ENCODE measurements around the gene ISX.

ISX gene

DNA sequence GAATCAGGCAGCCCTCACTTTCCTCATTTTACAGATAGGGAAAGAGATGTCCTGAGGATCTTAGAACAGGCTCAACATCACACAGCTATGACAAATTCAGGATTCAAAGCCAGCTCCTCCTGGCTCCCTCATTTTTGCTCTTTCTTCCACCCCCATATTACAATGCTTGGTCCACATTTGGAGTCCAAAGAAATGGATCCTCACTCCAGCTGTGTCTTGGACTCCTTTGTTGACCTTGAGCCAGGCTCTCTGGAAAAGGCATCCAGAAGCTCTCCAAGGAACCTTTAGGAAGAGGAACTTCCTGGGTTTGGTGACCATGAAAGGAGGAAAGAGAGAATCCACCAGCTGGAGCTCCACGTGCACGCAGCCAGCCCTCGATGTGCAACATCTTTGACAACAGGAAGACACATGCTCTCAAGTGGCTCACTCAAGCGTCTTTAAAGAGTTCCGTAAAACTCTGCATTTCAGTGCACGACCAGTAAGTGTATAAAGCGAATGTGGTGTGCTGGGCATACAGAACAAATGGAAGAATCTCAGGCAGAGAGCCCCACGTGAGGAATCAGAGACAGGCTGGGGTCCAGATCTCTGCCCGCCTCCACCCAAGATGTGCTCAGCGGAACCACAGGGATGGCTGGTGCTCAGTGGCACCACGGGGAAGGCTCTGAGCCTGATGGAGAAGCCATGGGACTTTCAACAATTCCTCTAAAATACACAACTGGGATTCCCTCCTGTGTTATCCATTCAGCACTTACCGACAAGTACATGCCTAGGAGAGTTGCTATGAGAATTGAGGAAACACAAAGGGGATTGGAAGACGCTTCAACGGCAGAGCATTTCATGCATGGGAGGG is 48.4 kb downstream of the ISX start:
- DNase-seq = no peak

- no peak for DNase-seq
These were observed 49.6 kb downstream of the ISX start for GRCh38 chr22:35115515-35115914.

DNA sequence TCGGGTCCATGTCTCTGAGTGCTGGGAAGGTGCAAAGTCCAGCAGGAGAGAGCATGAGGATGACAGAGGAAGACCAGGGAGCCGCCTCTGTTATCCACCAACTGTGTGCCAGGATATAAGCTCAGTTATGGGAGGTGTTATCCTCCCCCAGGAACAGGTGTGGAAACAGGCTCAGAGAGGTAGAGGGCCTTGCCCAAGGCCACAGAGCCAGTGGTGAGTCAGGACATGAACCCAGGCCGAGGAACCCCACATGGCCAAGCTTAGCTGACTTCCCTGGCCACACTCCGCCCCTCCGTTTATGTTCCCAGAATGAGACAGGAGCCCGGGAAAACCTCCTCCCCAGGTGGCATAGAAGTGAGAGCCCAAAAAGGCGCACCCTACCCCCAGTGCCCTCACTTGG is 50.3 kb downstream of the ISX start:
- no peak for DNase-seq

DNA sequence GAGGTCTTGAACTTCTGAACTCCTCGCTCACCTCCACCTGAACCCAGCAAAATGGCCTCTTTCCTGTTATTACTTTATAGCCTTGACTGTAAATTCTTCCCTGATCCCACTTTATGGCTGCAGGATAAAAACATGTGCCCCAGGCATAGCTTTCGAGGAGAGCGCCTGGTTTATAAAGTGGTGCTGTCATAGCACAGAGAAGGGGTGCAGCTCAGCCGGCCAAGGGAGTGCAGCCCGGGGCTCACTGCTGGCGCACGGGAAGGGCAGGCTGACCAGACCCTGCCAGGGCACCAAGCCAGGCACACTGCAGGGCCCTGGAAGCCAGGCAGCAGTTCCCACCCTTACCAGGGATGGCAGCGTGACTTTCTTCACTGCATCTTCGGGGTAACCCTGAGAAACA is 50.9 kb downstream of the ISX start:
- DNase-seq = no peak

DNA sequence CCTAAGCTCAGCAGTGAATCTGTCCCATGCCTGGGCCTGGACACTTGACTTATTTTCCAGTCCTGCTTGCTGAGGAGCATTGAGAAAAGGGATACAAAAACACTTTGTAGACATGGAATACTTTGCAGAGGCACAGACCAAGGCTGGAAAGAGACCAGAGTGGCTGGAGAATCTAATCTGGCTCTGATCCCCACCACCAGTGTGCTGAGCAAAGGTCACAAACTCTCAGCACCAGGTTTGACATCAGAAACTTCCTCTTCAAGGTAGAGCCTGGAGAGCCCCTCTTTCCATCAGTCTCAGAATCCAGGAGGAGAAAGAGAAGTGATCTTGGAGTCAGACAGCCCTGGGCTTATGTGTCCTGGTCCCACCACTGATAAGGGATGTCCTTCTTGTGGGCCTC is 53.5 kb downstream of the ISX start:
- DNase-seq = no peak

DNA sequence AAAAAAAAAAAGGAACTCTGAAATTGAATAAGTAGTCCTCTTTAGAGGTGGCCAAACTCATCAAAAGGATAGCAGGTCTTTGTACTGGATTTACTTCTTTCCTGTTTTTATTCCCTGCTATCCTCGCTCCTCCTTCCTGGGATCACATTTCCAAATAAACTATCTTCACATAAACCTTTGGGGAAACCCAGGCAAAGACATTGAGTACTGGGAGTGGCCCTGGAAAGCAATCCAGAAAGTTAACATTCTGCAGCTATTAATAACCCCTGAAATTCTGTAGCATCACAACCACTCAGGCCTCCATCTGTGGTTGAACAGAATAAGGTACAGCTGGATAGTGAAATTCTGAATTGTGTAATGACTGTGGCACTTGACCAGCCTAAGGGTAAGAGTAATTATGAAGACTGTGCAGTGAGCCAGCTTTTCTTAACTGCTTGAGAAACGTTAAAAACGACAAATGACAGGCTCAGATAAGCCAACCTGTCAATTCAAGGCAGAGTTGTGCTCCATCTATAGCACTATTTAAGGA is 58.8 kb downstream of the ISX start:
- DNase-seq = no peak

- no peak for DNase-seq
These were observed 61.0 kb downstream of the ISX start for GRCh38 chr22:35126993-35127392.

GRCh38 chr22:35128637-35129036 is 62.7 kb downstream of the ISX start:
- no peak for DNase-seq

GRCh38 chr22:35131525-35132000 is 65.6 kb downstream of the ISX start:
- DNase-seq = no peak

- DNase-seq = no peak
These were observed 66.6 kb downstream of the ISX start for GRCh38 chr22:35132568-35132967.

DNA sequence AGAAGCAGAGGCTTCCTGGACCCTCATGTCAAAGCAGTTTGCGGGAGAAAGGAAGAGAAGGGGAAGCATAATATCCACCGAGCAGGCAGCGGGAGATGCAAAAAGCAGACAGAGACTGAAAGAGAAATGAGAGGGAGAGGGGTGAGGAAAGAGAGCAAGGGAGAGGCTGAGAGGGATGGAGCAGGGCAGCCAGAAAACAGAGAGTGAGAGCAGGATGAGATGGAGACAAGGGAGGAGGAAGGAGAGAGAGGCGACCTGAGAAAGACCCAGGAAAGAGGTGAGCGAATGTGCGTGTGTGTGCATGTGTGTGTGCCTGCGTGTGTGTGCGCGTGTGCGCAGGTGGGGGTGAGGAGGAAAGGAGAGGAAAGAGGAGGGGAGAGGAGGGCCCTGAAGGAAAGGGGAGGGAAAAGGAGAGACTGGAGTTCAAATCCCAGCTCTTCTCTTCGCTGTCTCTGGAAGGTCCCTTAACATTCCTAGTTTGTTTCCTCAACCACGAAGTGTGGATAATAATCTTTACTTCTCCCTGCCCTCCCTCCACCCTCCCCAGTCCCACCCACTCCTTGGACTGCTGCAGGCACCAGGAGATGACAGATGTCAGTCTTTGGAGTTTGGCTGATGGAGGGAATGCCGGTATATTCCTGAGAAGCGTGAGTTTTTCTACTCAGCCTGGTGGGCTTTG is 67.9 kb downstream of the ISX start:
- DNase-seq = no peak

- DNase-seq = no peak
These were observed 68.7 kb downstream of the ISX start for GRCh38 chr22:35134637-35135036.

DNA sequence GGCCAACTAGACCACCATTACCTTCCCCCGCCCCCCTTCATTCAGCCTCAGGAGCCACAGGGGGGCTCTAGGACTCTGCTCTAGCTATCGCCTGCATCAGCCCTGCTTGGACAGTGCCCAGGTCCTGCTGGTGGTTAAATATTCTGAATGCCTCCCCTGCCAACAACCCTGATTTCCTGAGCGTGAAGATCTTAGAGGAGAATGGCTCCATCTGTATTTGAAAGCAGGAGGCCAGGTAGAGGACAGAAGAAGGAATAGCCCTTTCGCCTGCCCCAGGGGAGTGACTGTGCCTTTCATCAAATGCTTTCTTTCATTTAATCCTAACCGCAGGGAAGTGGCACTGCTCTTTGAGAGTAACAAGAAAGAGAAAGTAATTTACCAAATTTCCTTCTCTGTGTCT is 69.2 kb downstream of the ISX start:
- no peak for DNase-seq
